IPS DF 19.7 (cell line): ENCODE results near the gene FYN.

Source experiments
- DNase-seq: peaks from one replicate; pipeline ENCODE4 v3.0.0-alpha.2; 2013; ENCODE audit warnings: low read depth, low spot score

FYN gene

GRCh38 chr6:111884068-111884467 lies 10.8 kb upstream of the FYN start:
- no peak for DNase-seq

GRCh38 chr6:111880181-111880888 lies 7.1 kb upstream of the FYN start:
- DNase-seq = no peak

GRCh38 chr6:111875741-111876140 lies 2.5 kb upstream of the FYN start:
- no peak for DNase-seq

DNA sequence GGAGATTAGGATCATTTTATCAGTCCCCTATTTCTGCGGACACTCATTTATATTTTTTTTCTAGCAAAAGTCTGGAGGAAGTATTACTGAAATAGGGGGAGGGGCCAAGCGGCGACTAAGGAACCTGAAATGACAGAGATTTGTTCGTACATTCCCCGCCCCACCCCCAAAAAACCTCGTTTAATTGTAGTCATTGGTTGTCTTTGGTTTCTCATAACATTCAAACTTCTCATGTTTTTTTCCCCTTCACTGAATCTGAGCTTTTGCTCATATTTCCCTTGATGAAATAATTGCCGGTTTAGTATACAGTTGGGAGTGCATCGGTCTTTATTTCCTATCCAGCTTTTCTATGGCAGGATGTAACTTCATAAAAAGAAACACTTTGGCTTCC lies 768 bp upstream of the FYN start:
- DNase-seq = no peak

GRCh38 chr6:111872401-111873177 lies 663 bp downstream of the FYN start:
- no peak for DNase-seq

DNA sequence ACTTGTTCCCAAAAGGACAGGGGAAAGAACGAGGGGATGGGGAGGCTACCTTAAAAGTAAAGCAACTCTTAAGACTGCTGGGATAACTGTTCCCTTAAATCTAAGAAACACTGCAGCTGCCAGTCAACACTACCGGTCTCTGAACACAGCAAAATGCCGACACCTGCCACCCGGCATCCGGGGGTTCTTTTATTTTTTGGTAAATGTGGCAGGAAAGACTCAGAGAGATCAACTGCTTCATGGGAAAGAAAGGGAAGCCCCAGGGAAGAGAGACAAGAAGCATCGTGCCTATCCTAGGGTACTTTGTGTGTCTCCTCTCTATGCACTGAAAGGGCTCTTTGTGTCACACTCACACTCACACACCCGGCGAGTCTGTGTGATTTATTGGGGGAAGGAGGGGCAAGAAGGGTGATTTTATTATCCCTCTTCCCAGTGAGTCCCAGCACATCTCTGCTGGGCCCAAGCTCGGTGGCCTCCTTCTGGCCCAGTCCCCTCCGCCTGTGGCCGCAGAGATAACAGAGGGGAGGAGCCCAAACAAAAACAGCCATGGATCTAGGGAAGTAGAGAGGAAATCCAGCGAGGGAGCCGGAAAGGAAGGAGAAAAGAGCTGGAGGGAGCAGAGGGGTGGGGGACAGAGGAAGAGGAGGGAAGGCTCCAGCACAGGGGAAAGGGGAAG lies 1.4 kb downstream of the FYN start:
- DNase-seq = no peak

DNA sequence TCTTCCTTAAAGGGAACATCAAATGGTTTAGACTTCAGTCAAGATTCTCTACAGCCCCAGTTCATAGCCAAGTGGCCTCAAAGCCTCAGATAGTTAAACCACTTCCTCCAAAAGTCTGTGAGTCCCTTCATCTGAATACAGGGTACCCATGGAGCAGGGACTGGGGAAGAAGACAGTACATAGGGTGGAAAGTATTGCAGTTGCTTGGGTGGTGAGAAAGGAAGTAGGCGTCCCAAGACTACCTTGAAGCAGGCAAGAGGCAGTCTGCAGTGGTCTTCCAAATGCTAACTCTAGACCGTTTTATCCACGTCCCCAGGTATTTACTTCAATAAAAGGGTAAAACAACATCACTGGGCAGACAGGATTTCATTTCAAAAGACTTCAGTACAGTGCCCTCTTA lies 2.0 kb downstream of the FYN start:
- DNase-seq = no peak

DNA sequence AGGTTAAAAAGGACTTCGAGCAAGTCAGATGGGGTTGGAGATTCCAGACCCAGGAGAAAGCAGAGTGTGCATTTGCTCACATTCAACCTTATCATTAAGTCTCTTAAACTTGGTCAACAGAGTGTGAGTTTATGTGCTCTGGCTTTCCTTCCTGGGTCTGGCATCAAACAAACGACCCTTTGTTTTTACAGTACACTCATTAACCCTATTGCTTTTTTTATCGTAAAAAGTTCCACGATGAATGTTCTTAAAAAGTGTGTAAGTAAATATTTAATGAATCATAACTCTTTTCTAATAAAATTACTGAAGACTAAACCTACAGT lies 2.5 kb downstream of the FYN start:
- no peak for DNase-seq

DNA sequence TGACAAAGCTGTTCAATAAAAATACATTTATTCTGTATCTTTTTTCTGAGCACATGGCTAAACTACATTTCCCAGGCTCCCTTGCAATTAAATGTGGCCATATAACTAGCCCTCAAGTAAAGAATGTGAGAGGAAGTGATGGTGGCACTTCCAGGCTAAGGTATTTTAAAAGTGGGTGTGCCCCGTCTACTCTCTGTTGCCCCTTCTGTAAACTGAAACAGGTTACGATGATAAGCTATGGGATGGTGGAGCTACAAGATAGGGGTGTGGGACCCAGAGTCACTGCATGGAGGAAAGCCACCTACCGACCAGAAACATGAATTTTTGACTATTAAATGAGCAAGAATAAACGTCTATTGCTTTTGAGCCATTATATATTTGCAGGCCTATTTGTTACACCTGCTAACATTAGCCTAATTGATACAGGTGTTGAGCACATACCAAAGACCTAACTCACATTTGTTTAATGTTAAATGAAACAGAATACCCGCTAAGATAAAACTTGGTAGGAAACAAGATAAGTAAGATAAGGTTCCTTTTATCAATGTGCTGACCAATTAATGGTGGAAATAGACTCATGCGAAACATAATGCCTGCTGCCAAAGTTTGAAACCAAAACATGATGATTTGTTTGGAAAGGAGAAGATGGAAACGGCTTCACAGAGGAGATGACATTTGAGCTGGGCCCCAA lies 3.1 kb downstream of the FYN start:
- no peak for DNase-seq

DNA sequence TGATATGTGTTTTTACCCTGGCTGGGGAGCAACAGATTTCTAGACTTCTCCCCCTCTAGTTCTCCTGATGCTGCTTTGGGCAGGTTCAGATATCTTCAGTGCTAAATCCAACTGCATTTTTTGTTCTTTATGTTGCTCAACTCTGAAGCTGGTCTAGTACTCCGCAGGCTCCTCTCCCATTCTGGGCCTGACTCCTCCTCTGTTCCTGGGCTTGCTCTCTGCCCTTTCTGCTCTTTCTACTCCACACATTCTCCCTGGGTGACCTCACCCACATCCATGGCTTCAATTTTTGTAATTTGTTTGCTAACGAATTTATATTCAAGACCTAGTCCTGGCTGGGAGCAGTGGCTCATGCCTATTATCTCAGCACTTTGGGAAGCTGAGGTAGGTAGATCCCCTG lies 6.4 kb downstream of the FYN start:
- DNase-seq = no peak

DNA sequence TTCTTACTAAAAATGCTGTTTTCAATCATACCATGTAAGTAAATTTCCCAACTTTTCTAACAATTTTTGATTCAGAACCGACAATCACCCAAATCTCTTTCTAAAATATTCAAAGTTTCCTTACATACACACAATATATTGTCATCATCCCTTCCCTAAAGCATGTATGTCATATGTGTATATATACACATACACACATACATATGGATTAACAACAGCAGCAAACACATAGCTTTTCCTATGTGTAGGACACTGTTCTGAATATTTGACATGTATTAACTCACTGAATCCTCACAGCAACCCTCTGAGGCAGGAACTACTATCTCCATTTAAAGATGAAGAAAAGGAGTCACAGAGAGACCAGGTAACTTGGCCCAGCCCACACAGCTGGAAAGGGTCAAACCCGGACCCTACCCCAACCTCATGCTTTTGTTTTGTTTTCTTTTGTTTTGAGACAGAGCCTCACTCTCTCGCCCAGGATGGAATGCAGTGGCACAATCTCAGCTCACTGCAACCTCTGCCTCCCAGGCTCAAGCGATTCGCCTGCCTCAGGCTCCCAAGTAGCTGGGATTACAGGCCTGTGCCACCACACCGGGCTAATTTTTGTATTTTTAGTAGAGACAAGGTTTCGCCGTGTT lies 7.2 kb downstream of the FYN start:
- DNase-seq = no peak

DNA sequence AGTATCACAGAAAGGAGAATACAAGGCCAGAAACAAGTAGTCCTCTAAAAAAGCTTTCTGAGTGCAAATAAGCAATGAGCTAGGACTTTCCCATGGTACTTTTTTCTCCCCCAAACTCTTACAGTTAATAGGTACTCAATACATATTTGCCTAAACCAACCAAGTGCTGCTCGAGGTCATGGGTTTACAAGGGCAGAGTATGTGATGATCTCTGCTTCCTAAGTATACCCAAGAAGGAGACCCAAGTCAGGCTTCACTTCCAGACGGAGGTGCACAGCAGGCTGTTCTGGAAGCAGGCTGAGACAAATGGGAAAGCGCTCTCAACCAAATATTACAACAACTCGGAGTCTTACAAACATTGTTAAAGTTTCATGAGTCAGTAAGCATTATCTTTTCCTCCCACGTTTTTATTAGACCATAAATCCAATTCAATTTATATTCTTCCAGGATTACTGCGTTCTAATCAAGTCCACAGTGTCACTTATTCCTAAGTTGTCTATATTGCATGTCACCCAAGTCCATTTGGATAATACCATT lies 8.1 kb downstream of the FYN start:
- DNase-seq = no peak

- no peak for DNase-seq
Observed at GRCh38 chr6:111864138-111865048, 8.9 kb downstream of the FYN start.

GRCh38 chr6:111862741-111863140 lies 10.5 kb downstream of the FYN start:
- DNase-seq = no peak

DNA sequence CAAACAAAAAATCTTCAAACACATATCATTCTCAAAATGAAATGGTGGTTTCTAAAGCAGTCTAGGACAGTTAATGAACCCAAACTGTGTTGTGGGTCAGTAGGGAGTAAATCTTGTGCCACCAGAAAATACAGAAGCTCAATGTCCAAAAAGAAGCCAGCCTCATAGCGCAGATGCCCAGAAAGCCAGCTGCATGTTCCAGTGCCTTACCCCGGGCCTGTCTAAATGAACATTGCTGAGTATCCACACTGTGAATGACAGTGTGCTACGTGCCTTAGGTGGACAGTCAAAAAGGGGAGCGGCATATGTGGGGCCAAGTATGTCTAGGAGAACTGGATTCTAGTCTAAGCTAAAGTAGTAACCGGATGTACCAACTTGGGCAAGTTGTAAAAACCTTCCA lies 10.9 kb downstream of the FYN start:
- no peak for DNase-seq

DNA sequence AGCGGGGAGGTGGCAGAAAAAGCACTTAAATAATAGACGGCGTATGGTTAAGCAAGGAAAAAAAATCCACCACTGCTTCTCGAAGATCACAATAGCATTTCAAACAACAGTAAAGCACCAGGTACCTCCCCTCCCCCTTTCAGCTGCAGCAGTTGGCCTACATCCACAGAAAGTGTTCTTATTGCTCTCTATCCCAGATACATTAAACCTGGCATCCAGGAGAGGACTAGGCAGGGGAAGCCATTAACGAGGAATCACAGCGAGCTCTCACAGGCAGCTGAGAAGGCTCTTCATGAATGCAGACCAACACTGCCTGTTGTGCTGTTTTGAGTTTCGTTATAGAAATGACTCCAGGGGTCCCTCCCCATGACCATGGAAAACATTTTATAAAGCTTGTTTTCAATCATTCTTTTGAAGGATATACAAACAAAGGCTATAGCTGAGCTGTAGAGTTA lies 11.8 kb downstream of the FYN start:
- DNase-seq = no peak

- DNase-seq = no peak
Observed at GRCh38 chr6:111858347-111858746, 14.9 kb downstream of the FYN start.

DNA sequence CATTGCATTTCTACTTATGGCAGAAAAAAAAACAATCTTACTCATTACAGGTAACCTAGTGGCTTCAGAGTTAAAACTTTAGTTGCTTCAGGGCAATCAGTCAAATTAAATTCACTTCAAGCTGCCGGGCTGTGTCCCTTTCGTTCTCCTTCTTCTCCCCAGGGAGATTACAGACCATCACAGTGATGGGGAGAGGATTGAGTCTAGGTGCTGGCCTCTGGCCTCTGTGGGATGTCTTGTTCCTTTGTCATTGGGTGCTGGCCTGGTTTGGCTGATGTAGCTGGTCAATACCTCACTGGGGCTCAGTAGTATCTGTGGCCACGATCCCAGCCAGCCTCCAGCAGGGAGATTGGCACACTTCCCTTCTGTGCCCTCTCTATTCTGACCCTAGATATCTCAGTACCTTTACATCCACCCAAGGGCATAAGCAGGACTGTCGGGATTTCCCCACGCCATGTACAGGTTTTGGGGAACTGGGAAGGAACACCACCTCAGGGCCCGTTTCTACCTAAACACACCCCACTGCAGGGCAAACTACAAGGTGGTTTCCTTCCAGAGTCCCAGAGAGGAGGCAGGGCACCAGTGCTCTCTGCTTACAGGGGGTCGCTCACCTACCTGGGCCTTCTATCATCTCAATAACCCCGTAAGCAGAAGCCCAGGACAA lies 15.4 kb downstream of the FYN start:
- no peak for DNase-seq

DNA sequence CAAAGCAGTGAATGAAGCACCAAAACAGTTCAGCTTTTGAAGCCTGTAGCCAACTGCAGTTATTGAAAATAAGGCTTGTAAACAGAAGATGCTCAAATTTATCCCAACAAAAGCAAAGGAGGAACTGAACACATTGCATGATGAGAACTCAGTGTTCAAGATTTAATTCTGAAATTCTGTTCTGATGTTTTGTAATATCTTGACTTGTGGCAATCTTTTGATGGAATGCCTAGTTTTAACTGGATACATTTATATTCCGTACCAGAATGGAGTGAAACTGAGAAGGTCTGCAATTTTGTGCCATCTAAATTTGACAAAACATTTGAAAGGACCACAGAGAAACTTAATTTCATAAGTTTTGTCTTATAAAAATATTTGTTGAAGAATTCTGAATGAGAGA lies 17.5 kb downstream of the FYN start:
- no peak for DNase-seq

- no peak for DNase-seq
Observed at GRCh38 chr6:111854683-111855082, 18.6 kb downstream of the FYN start.
